ENCODE data around the gene SLC17A2. TPM values are rescaled to one million over a fixed set of nuclear protein-coding genes. Genes with fewer than 3 reads are reported as not detected.

SLC17A2 gene
- total RNA-seq, 4 donors from 2014 or later = not detected

GRCh38 chr6:25928562-25929324 is 1.7 kb downstream of the SLC17A2 start:
- in situ Hi-C loops (cut with MboI; ENCODE audit: low pct_ligation_motif_present in 1 of 4, low pct_unique_long_range_greater_than_20kb in 1 of 4, low sequenced_read_pairs in 3 of 4) = no loop called here

DNA sequence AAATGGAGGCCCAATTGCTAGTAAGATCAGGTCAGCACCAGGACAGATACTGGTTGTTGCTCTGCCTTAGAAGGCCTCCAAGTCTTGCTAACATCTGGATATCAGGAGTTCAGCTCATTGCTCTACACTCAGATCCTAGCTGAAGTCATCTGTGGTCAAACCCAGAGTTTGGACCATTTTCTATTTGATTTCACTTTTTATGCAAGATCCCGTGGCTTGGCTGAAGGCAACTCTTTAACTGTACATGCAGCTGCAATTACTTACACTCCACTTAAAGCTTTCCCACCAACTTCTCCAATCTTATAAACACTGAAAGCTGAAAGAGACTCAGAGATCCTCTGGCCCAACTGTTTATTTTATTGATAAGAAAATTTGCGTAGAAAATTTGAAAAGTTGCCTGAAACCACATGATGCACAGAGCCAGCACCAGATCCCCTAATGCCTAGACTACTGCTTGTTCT is 2.7 kb downstream of the SLC17A2 start:
- no peak for DNase-seq
- H3K4me1 ChIP-seq = no peaks in the 10 kb centered on the region
- in situ Hi-C loops (cut with MboI; ENCODE audit: low pct_ligation_motif_present in 1 of 4, low pct_unique_long_range_greater_than_20kb in 1 of 4, low sequenced_read_pairs in 3 of 4) = no loop called here
- H3K27me3 ChIP-seq = no peaks in the 10 kb centered on the region
- WGBS, 2 donors (ENCODE audit: low coverage in 1 of 2) = 55 to 71% methylated on average over 2 of the region's 2 CpGs
- H3K4me3 ChIP-seq = no peak overlapping the region
- H3K27ac ChIP-seq = no peak overlapping the region
- no peaks in the 10 kb centered on the region for H3K9me3 ChIP-seq
- TF ChIP-seq EP300 (IDR thresholded peaks at IDR 0.05; ENCODE audit: low read depth) = no peak
- TF ChIP-seq POLR2AphosphoS5 (IDR thresholded peaks at IDR 0.05) = no peak
- TF ChIP-seq CTCF (IDR thresholded peaks at IDR 0.05) = no peak
- TF ChIP-seq POLR2A (IDR thresholded peaks at IDR 0.05) = no peak
- H3K36me3 ChIP-seq = no peaks in the 10 kb centered on the region
- intact Hi-C loops (cut with DNase I; ENCODE audit: low total_unique reads) = no loop called here

More at GRCh38 chr6:25928562-25929324, 1.7 kb downstream of the SLC17A2 start:
- no peak for TF ChIP-seq CTCF (IDR thresholded peaks at IDR 0.05)
- DNase-seq = no peak
- no peak overlapping the region for H3K4me3 ChIP-seq
- H3K36me3 ChIP-seq = no peaks in the 10 kb centered on the region
- no peaks in the 10 kb centered on the region for H3K27me3 ChIP-seq
- H3K9me3 ChIP-seq = no peaks in the 10 kb centered on the region
- intact Hi-C loops (cut with DNase I; ENCODE audit: low total_unique reads) = no loop called here
- WGBS, 2 donors (ENCODE audit: low coverage in 1 of 2) = 73 to 74% methylated on average over 4 of the region's 4 CpGs
- no peaks in the 10 kb centered on the region for H3K4me1 ChIP-seq
- no peak overlapping the region for H3K27ac ChIP-seq

- no peaks in the 10 kb centered on the region for H3K9me3 ChIP-seq
- TF ChIP-seq POLR2AphosphoS5 (IDR thresholded peaks at IDR 0.05) = no peak
- TF ChIP-seq POLR2A (IDR thresholded peaks at IDR 0.05) = no peak
- TF ChIP-seq EP300 (IDR thresholded peaks at IDR 0.05; ENCODE audit: low read depth) = no peak
- no peak for TF ChIP-seq CTCF (IDR thresholded peaks at IDR 0.05)
- no peaks in the 10 kb centered on the region for H3K4me1 ChIP-seq
- WGBS, 2 donors (ENCODE audit: low coverage in 1 of 2) = 85 to 92% methylated on average over 2 of the region's 2 CpGs
- in situ Hi-C loops (cut with MboI; ENCODE audit: low pct_ligation_motif_present in 1 of 4, low pct_unique_long_range_greater_than_20kb in 1 of 4, low sequenced_read_pairs in 3 of 4) (no loop called here), intact Hi-C loops (cut with DNase I; ENCODE audit: low total_unique reads) (no loop called here)
- no peak for DNase-seq
- H3K27ac ChIP-seq = no peak overlapping the region
- no peaks in the 10 kb centered on the region for H3K36me3 ChIP-seq
- H3K4me3 ChIP-seq = no peak overlapping the region
- H3K27me3 ChIP-seq = no peaks in the 10 kb centered on the region
Measured at GRCh38 chr6:25927178-25927577, 3.3 kb downstream of the SLC17A2 start.

- DNase-seq = no peak
- H3K27me3 ChIP-seq = no peaks in the 10 kb centered on the region
- H3K9me3 ChIP-seq = no peaks in the 10 kb centered on the region
- no peaks in the 10 kb centered on the region for H3K36me3 ChIP-seq
- H3K27ac ChIP-seq = no peak overlapping the region
- no peaks in the 10 kb centered on the region for H3K4me1 ChIP-seq
- intact Hi-C loops (cut with DNase I; ENCODE audit: low total_unique reads) (no loop called here), in situ Hi-C loops (cut with MboI; ENCODE audit: low pct_ligation_motif_present in 1 of 4, low pct_unique_long_range_greater_than_20kb in 1 of 4, low sequenced_read_pairs in 3 of 4) (no loop called here)
- WGBS, 2 donors (ENCODE audit: low coverage in 1 of 2) = 76% methylated on average over 1 of the region's 1 CpG; no CpG with 5 or more reads in 1 of the 2 donors
- H3K4me3 ChIP-seq = no peak overlapping the region
- TF ChIP-seq EP300 (IDR thresholded peaks at IDR 0.05; ENCODE audit: low read depth) = no peak
- TF ChIP-seq CTCF (IDR thresholded peaks at IDR 0.05) = no peak
- TF ChIP-seq POLR2AphosphoS5 (IDR thresholded peaks at IDR 0.05) = no peak
- no peak for TF ChIP-seq POLR2A (IDR thresholded peaks at IDR 0.05)
Measured at GRCh38 chr6:25925876-25926275, 4.6 kb downstream of the SLC17A2 start.
